Neural progenitor cell (in vitro differentiated cells): ENCODE data around the gene CX3CL1. TPM values are rescaled to one million over a fixed set of nuclear protein-coding genes. Genes with fewer than 3 reads are reported as not detected.
A peak's percentile ranks its signal among the peaks of the same experiment; 100 is the strongest.

Experiments used
- DNase-seq: peaks from one replicate; pipeline ENCODE4 v3.0.0-alpha.2; 2016; ENCODE audit warnings: low spot score
- H2AFZ ChIP-seq: fragments of 200-600 bp; sonication (generic); replicated peaks from 2 replicates; pipeline ENCODE4 v1.6.1; 2016; ENCODE audit warnings: antibody characterized with exemption
- H3F3A ChIP-seq: fragments of 200-600 bp; sonication (generic); 2 replicates; pipeline ENCODE4 v1.6.1; 2016; ENCODE audit warnings: antibody characterized with exemption, low read depth
- H3K27ac ChIP-seq: fragments of 200-600 bp; sonication (generic); 2 replicates; pipeline ENCODE4 v1.5.1; 2016; ENCODE audit warnings: mild to moderate bottlenecking
- H3K27me3 ChIP-seq: fragments of 200-600 bp; sonication (generic); 2 replicates; pipeline ENCODE4 v1.6.1; 2016; ENCODE audit warnings: mild to moderate bottlenecking, moderate library complexity
- H3K36me3 ChIP-seq: fragments of 200-600 bp; sonication (generic); 2 replicates; pipeline ENCODE4 v1.5.1; 2016
- H3K4me1 ChIP-seq: fragments of 200-600 bp; sonication (generic); 2 replicates; pipeline ENCODE4 v1.6.1; 2016; ENCODE audit warnings: mixed run types
- H3K4me2 ChIP-seq: fragments of 200-600 bp; sonication (generic); 2 replicates; pipeline ENCODE4 v1.6.1; 2016
- H3K4me3 ChIP-seq: fragments of 200-600 bp; sonication (generic); 2 replicates; pipeline ENCODE4 v1.5.1; 2016
- H3K79me2 ChIP-seq: fragments of 200-600 bp; sonication (generic); 2 replicates; pipeline ENCODE4 v1.6.1; 2016; ENCODE audit warnings: low read depth
- H3K9ac ChIP-seq: fragments of 200-600 bp; sonication (generic); 2 replicates; pipeline ENCODE4 v1.6.1; 2016
- H3K9me3 ChIP-seq: fragments of 200-600 bp; sonication (generic); 2 replicates; pipeline ENCODE4 v1.5.1; 2016; ENCODE audit warnings: low read depth
- H4K20me1 ChIP-seq: fragments of 200-600 bp; sonication (generic); 2 replicates; pipeline ENCODE4 v1.6.1; 2016; ENCODE audit warnings: low read depth
- H3K27ac Mint-ChIP-seq: 3 replicates; pipeline ENCODE4 v1.8.0; 2021; ENCODE audit warnings: mixed read lengths
- H3K27me3 Mint-ChIP-seq: 2 replicates; pipeline ENCODE4 v1.8.0; 2022; ENCODE audit warnings: low read depth, mild to moderate bottlenecking, inconsistent platforms, moderate library complexity, mixed read lengths; ENCODE audit not compliant: insufficient read depth
- H3K36me3 Mint-ChIP-seq: 3 replicates; pipeline ENCODE4 v1.8.0; 2021; ENCODE audit warnings: mixed read lengths
- H3K4me1 Mint-ChIP-seq: 3 replicates; pipeline ENCODE4 v1.8.0; 2021; ENCODE audit warnings: mixed read lengths
- H3K4me3 Mint-ChIP-seq: 3 replicates; pipeline ENCODE4 v1.8.0; 2021; ENCODE audit warnings: mild to moderate bottlenecking, moderate library complexity, mixed read lengths
- H3K9me3 Mint-ChIP-seq: 3 replicates; pipeline ENCODE4 v1.8.0; 2020; ENCODE audit warnings: mixed read lengths
- CTCF ChIP-seq: fragments of 200-600 bp; sonication (generic); IDR thresholded peaks from 2 replicates; pipeline ENCODE4 v1.5.1; 2017; ENCODE audit warnings: antibody characterized with exemption, mild to moderate bottlenecking
- EZH2 ChIP-seq: fragments of 200-600 bp; sonication (generic); IDR thresholded peaks from 2 replicates; pipeline ENCODE4 v1.6.1; 2017; ENCODE audit warnings: antibody characterized with exemption, mild to moderate bottlenecking, moderate library complexity
- EZH2phosphoT487 ChIP-seq: fragments of 200-600 bp; sonication (generic); IDR thresholded peaks from 2 replicates; pipeline ENCODE4 v1.6.1; 2017; ENCODE audit warnings: antibody characterized with exemption
- total RNA-seq: library from RNA; depleted of rRNA; stranded (reverse); fragments of >200 nt; gene quantifications from 2 replicates; pipeline ENCODE4 v1.2.3, GENCODE V29; 2015; ENCODE audit warnings: low replicate concordance

Gene CX3CL1
- total RNA-seq, 1 donor from 2014 or later: 0.65 TPM

GRCh38 chr16:57407521-57408353 is 35.4 kb downstream of the CX3CL1 start:
- Histone ChIP-seq H3F3A (peaks cover 2% of the 10 kb centered on the region), H3K4me1 (peaks cover 4% of the 10 kb centered on the region), H3K4me2 (no peak overlapping the region), H3K27me3 (no peaks in the 10 kb centered on the region), H3K9ac (no peak overlapping the region), H3K4me3 (no peak overlapping the region), H3K27ac (no peak overlapping the region), H2AFZ (no peak overlapping the region), H3K79me2 (no peaks in the 10 kb centered on the region), H4K20me1 (no peaks in the 10 kb centered on the region), H3K9me3 (no peaks in the 10 kb centered on the region), H3K36me3 (no peaks in the 10 kb centered on the region)
- Mint-ChIP-seq H3K27ac (no peak overlapping the region), H3K27me3 (peaks cover 10% of the 10 kb centered on the region), H3K4me1 (peaks cover 8% of the 10 kb centered on the region), H3K9me3 (no peaks in the 10 kb centered on the region), H3K36me3 (no peaks in the 10 kb centered on the region), H3K4me3 (no peak overlapping the region)
- DNase-seq: no peak
- TF ChIP-seq EZH2phosphoT487 (no peak), CTCF (no peak), EZH2 (no peak)

- Histone ChIP-seq H3F3A (no peaks in the 10 kb centered on the region), H3K4me1 (peaks cover 4% of the 10 kb centered on the region), H3K9me3 (no peaks in the 10 kb centered on the region), H3K36me3 (no peaks in the 10 kb centered on the region), H4K20me1 (no peaks in the 10 kb centered on the region), H3K27me3 (no peaks in the 10 kb centered on the region), H3K4me2 (no peak overlapping the region), H3K79me2 (no peaks in the 10 kb centered on the region), H2AFZ (no peak overlapping the region), H3K9ac (no peak overlapping the region), H3K27ac (no peak overlapping the region), H3K4me3 (no peak overlapping the region)
- peaks cover 10% of the 10 kb centered on the region for H3K27me3 Mint-ChIP-seq
- H3K27ac Mint-ChIP-seq: peak overlapping the region; percentile 12
- TF ChIP-seq CTCF (no peak), EZH2 (no peak), EZH2phosphoT487 (no peak)
- H3K36me3 Mint-ChIP-seq: no peaks in the 10 kb centered on the region
- H3K9me3 Mint-ChIP-seq: no peaks in the 10 kb centered on the region
- H3K4me3 Mint-ChIP-seq: peak overlapping the region; percentile 3
- H3K4me1 Mint-ChIP-seq: peaks cover 8% of the 10 kb centered on the region
- DNase-seq: no peak
Observed at GRCh38 chr16:57409065-57409464, 36.8 kb downstream of the CX3CL1 start.

- Mint-ChIP-seq H3K4me3 (peak overlapping the region; percentile 30), H3K27me3 (peaks cover 11% of the 10 kb centered on the region), H3K9me3 (no peaks in the 10 kb centered on the region), H3K4me1 (peaks cover 12% of the 10 kb centered on the region), H3K27ac (peak overlapping the region; percentile 88), H3K36me3 (no peaks in the 10 kb centered on the region)
- no peaks in the 10 kb centered on the region for H4K20me1 ChIP-seq
- no peak overlapping the region for H3K27ac ChIP-seq
- H3K27me3 ChIP-seq: no peaks in the 10 kb centered on the region
- H3K9me3 ChIP-seq: no peaks in the 10 kb centered on the region
- H3F3A ChIP-seq: no peaks in the 10 kb centered on the region
- no peak for DNase-seq
- no peak overlapping the region for H2AFZ ChIP-seq
- H3K79me2 ChIP-seq: no peaks in the 10 kb centered on the region
- no peak overlapping the region for H3K4me3 ChIP-seq
- no peak overlapping the region for H3K9ac ChIP-seq
- no peak for TF ChIP-seq EZH2
- TF ChIP-seq CTCF: peak; percentile 10
- no peak for TF ChIP-seq EZH2phosphoT487
- peaks cover 4% of the 10 kb centered on the region for H3K4me1 ChIP-seq
- H3K4me2 ChIP-seq: no peak overlapping the region
- no peaks in the 10 kb centered on the region for H3K36me3 ChIP-seq
Observed at GRCh38 chr16:57409870-57410587, 37.7 kb downstream of the CX3CL1 start.
